Fibroblast of mammary gland (primary cell): ENCODE measurements around the gene ZBTB7C.
A peak's percentile ranks its signal among the peaks of the same experiment; 100 is the strongest.

ENCODE experiments used
- DNase-seq: peaks from one replicate; pipeline ENCODE4 v3.0.0-alpha.2; 2010; ENCODE audit warnings: low read depth
- H3K4me3 ChIP-seq: 2 replicates; pipeline ENCODE4 v1.5.1; 2011; ENCODE audit warnings: low read depth, mild to moderate bottlenecking, low read length, moderate library complexity; ENCODE audit not compliant: control insufficient read depth
- CTCF ChIP-seq: conservative IDR thresholded peaks from 2 replicates; pipeline ENCODE4 v1.5.1; 2011; ENCODE audit warnings: low read depth, low read length, inconsistent platforms; ENCODE audit not compliant: control insufficient read depth, insufficient read depth

ZBTB7C gene

GRCh38 chr18:48186861-48187260, 222.3 kb downstream of the ZBTB7C start:
- DNase-seq: no peak
- no peak overlapping the region for H3K4me3 ChIP-seq
- no peak for TF ChIP-seq CTCF

- TF ChIP-seq CTCF: no peak
- no peak for DNase-seq
- H3K4me3 ChIP-seq: no peak overlapping the region
Measured at GRCh38 chr18:48186131-48186766, 222.9 kb downstream of the ZBTB7C start.

- peak; percentile 60 for DNase-seq
- no peak overlapping the region for H3K4me3 ChIP-seq
- TF ChIP-seq CTCF: no peak
Measured at GRCh38 chr18:48184118-48184517, 225.1 kb downstream of the ZBTB7C start.

GRCh38 chr18:48183613-48184012, 225.6 kb downstream of the ZBTB7C start:
- TF ChIP-seq CTCF: no peak
- DNase-seq: no peak
- no peak overlapping the region for H3K4me3 ChIP-seq

GRCh38 chr18:48182779-48183178, 226.4 kb downstream of the ZBTB7C start:
- no peak for DNase-seq
- no peak for TF ChIP-seq CTCF
- no peak overlapping the region for H3K4me3 ChIP-seq

GRCh38 chr18:48181857-48182256, 227.3 kb downstream of the ZBTB7C start:
- no peak overlapping the region for H3K4me3 ChIP-seq
- no peak for TF ChIP-seq CTCF
- no peak for DNase-seq
